PC-3 (cell line): ENCODE results near the gene EIF4A3.

Experiments
- EZH2 ChIP-seq: fragments of 300-600 bp; sonication (generic); IDR thresholded peaks from one replicate; pipeline ENCODE4 v1.6.1; 2017; ENCODE audit warnings: antibody characterized with exemption, mild to moderate bottlenecking, low read length; ENCODE audit not compliant: unreplicated experiment
- EZH2phosphoT487 ChIP-seq: fragments of 300-600 bp; sonication (generic); IDR thresholded peaks from 2 replicates; pipeline ENCODE4 v1.6.1; 2018; ENCODE audit warnings: mild to moderate bottlenecking, antibody characterized with exemption, low read length, borderline replicate concordance
- TF ChIP-seq, protein P1 (sequence below): fragments of 300-600 bp; sonication (generic); conservative IDR thresholded peaks from 2 replicates; pipeline ENCODE4 v1.5.1; 2017; ENCODE audit warnings: antibody characterized with exemption, low read depth, mild to moderate bottlenecking, low read length

DNA sequence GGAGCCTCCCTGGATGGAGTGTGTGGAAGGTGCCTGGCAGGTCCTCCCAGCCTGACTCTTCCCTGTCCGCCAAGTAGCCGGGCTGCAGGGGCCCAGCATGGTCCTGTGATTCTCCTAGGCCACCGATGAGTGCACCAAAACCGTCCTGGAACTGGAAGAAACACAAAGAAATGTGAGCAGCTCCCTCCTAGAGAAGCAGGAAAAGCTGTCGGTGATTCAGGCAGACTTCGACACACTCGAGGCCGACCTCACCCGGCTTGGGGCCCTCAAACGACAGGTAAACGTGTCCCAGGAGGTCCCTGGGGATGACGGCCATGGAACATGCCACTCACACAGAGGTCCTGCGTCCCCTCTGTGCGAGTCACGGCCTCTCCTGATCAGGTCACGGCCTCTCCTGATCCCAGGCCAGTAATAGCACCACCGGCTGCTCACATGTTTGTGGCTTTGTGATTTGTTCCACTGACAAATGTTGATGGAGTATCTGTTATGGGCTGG lies 49.8 kb downstream of the EIF4A3 start:
- TF ChIP-seq, protein P1, sequence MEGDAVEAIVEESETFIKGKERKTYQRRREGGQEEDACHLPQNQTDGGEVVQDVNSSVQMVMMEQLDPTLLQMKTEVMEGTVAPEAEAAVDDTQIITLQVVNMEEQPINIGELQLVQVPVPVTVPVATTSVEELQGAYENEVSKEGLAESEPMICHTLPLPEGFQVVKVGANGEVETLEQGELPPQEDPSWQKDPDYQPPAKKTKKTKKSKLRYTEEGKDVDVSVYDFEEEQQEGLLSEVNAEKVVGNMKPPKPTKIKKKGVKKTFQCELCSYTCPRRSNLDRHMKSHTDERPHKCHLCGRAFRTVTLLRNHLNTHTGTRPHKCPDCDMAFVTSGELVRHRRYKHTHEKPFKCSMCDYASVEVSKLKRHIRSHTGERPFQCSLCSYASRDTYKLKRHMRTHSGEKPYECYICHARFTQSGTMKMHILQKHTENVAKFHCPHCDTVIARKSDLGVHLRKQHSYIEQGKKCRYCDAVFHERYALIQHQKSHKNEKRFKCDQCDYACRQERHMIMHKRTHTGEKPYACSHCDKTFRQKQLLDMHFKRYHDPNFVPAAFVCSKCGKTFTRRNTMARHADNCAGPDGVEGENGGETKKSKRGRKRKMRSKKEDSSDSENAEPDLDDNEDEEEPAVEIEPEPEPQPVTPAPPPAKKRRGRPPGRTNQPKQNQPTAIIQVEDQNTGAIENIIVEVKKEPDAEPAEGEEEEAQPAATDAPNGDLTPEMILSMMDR = no peak
- TF ChIP-seq EZH2 (no peak), EZH2phosphoT487 (no peak)
